H1 (cell line): Measurements from ENCODE around the gene MSL3B.

Experiments used
- CTCF ChIA-PET: fragments of 300-600 bp; sonication (Branson Sonifier 250); formaldehyde crosslinking; loops from one replicate; lab custom pipeline; 2021; ENCODE audit not compliant: partially characterized antibody; lab: Charles Lee
- POLR2A ChIA-PET: fragments of 300-600 bp; sonication (Branson Sonifier 250); formaldehyde crosslinking; loops from one replicate; lab custom pipeline; 2021; ENCODE audit warnings: inconsistent platforms; ENCODE audit not compliant: partially characterized antibody; lab: Charles Lee
- DNase-seq, 2 experiments: peaks; one replicate each; pipeline versions ENCODE4 v3.0.0 to v3.0.0-alpha.2; 2010 to 2022; ENCODE audit warnings: low spot score in 2 of 2, low read depth in 1 of 2, mixed read lengths in 1 of 2
- FAIRE-seq: peaks from 2 replicates; lab custom pipeline; 2011; peaks lifted over from hg19 to GRCh38; lab: Jason Lieb, UNC
- H2AFZ ChIP-seq: 2 replicates; pipeline ENCODE4 v1.8.1; 2012; ENCODE audit warnings: low read length, inconsistent platforms
- H2AK5ac ChIP-seq: 2 replicates; pipeline ENCODE4 v1.6.1; 2013; ENCODE audit warnings: low read depth, low read length
- H2BK120ac ChIP-seq: replicated peaks from 2 replicates; pipeline ENCODE3; 2013; ENCODE audit warnings: low read depth, low read length, inconsistent platforms
- H2BK12ac ChIP-seq: 2 replicates; pipeline ENCODE4 v1.6.1; 2013; ENCODE audit warnings: low read depth, low read length
- H2BK15ac ChIP-seq: 2 replicates; pipeline ENCODE4 v1.6.1; 2013; ENCODE audit warnings: low read length
- H2BK20ac ChIP-seq: 2 replicates; pipeline ENCODE4 v1.6.1; 2013; ENCODE audit warnings: low read length
- H2BK5ac ChIP-seq: 2 replicates; pipeline ENCODE4 v1.6.1; 2013; ENCODE audit warnings: low read depth, low read length
- H3K14ac ChIP-seq: 2 replicates; pipeline ENCODE4 v1.6.1; 2013; ENCODE audit warnings: inconsistent platforms; ENCODE audit not compliant: insufficient read length
- H3K18ac ChIP-seq: 2 replicates; pipeline ENCODE4 v1.6.1; 2013; ENCODE audit warnings: low read length; ENCODE audit errors: extremely low read depth
- H3K23ac ChIP-seq: 2 replicates; pipeline ENCODE4 v1.6.1; 2013; ENCODE audit warnings: inconsistent platforms; ENCODE audit not compliant: insufficient read length
- H3K23me2 ChIP-seq: 2 replicates; pipeline ENCODE4 v1.6.1; 2013; ENCODE audit warnings: low read depth, low read length
- H3K27ac ChIP-seq: 2 replicates; pipeline ENCODE4 v1.6.1; 2011; ENCODE audit warnings: low read depth, low read length, inconsistent platforms
- H3K27me3 ChIP-seq, 4 experiments: replicated peaks in 1 of 4; 1 replicate in 1 of 4; 2 replicates in 3 of 4; pipeline versions ENCODE4 v1.6.1 to v1.8.1; 2011 to 2013; ENCODE audit warnings: low read length in 3 of 4, mild to moderate bottlenecking in 3 of 4, inconsistent platforms in 2 of 4, mixed read lengths in 2 of 4, moderate library complexity in 1 of 4; ENCODE audit not compliant: control insufficient read depth in 3 of 4, insufficient read depth in 3 of 4; ENCODE audit errors: extremely low read depth in 1 of 4
- H3K36me3 ChIP-seq, 4 experiments: 2 replicates each; pipeline versions ENCODE4 v1.6.1 to v1.8.1; 2011 to 2013; ENCODE audit warnings: mild to moderate bottlenecking in 4 of 4, low read length in 3 of 4, moderate library complexity in 2 of 4, control low read depth in 1 of 4, inconsistent platforms in 1 of 4; ENCODE audit not compliant: insufficient read depth in 4 of 4, control insufficient read depth in 2 of 4
- H3K4ac ChIP-seq: replicated peaks from 2 replicates; pipeline ENCODE3; 2013; ENCODE audit warnings: low read length, low read depth, mixed read lengths, inconsistent platforms; ENCODE audit not compliant: insufficient read length
- H3K4me1 ChIP-seq, 4 experiments: replicated peaks in 1 of 4; 1 replicate in 1 of 4; 2 replicates in 3 of 4; pipeline versions ENCODE4 v1.6.1 to v1.8.1; 2011 to 2013; ENCODE audit warnings: low read length in 3 of 4, inconsistent platforms in 2 of 4, mixed read lengths in 1 of 4; ENCODE audit not compliant: insufficient read depth in 4 of 4, control insufficient read depth in 3 of 4
- H3K4me2 ChIP-seq, 2 experiments: 2 replicates each; pipeline versions ENCODE4 v1.6.1 to v1.8.1; 2011 to 2013; ENCODE audit warnings: low read depth in 2 of 2, low read length in 2 of 2, control low read depth in 1 of 2, inconsistent platforms in 1 of 2, mild to moderate bottlenecking in 1 of 2; ENCODE audit not compliant: insufficient read depth in 1 of 2
- H3K4me3 ChIP-seq, 4 experiments: fragments of 200-600, 300-600 bp in 1 of 4; sonication (generic), shearing (Covaris generic), sonication (Bioruptor Twin) in 1 of 4; 2 replicates each; pipeline versions ENCODE4 v1.5.1 to v1.8.1; 2011 to 2016; ENCODE audit warnings: low read length in 4 of 4, low read depth in 3 of 4, control low read depth in 2 of 4, inconsistent platforms in 2 of 4, mild to moderate bottlenecking in 2 of 4, mixed read lengths in 1 of 4, moderate library complexity in 1 of 4; ENCODE audit not compliant: insufficient read depth in 2 of 4; ENCODE audit errors: extremely low read depth in 1 of 4
- H3K56ac ChIP-seq: replicated peaks from 2 replicates; pipeline ENCODE3; 2013; ENCODE audit warnings: low read depth, mild to moderate bottlenecking, mixed read lengths, low read length, inconsistent platforms; ENCODE audit not compliant: insufficient read length
- H3K79me1 ChIP-seq: 2 replicates; pipeline ENCODE4 v1.6.1; 2013; ENCODE audit warnings: low read depth, low read length, control low read depth
- H3K79me2 ChIP-seq, 2 experiments: 2 replicates each; pipeline versions ENCODE4 v1.6.1 to v1.8.1; 2012 to 2013; ENCODE audit warnings: low read length in 2 of 2, mild to moderate bottlenecking in 2 of 2, inconsistent platforms in 1 of 2; ENCODE audit not compliant: insufficient read depth in 2 of 2, control insufficient read depth in 1 of 2
- H3K9ac ChIP-seq, 4 experiments: replicated peaks in 1 of 4; 1 replicate in 1 of 4; 2 replicates in 3 of 4; pipeline versions ENCODE4 v1.6.1 to v1.8.1; 2011 to 2013; ENCODE audit warnings: low read depth in 3 of 4, low read length in 3 of 4, control low read depth in 2 of 4, mild to moderate bottlenecking in 2 of 4, moderate library complexity in 2 of 4, inconsistent platforms in 1 of 4; ENCODE audit errors: extremely low read depth in 1 of 4
- H3K9me3 ChIP-seq, 2 experiments: 2 replicates each; pipeline versions ENCODE4 v1.6.1 to v1.8.1; 2012 to 2013; ENCODE audit warnings: mild to moderate bottlenecking in 2 of 2, moderate library complexity in 2 of 2, control low read depth in 1 of 2, inconsistent platforms in 1 of 2, low read depth in 1 of 2, low read length in 1 of 2, mixed read lengths in 1 of 2; ENCODE audit not compliant: insufficient read depth in 2 of 2
- H4K20me1 ChIP-seq, 2 experiments: replicated peaks in 1 of 2; 2 replicates each; pipeline versions ENCODE3 to v1.8.1; 2011 to 2013; ENCODE audit warnings: inconsistent platforms in 2 of 2, low read length in 2 of 2, mild to moderate bottlenecking in 1 of 2; ENCODE audit not compliant: insufficient read depth in 2 of 2, control insufficient read depth in 1 of 2
- H4K5ac ChIP-seq: 2 replicates; pipeline ENCODE4 v1.6.1; 2013; ENCODE audit warnings: low read length, low read depth, mixed read lengths, inconsistent platforms; ENCODE audit not compliant: insufficient read length
- H4K8ac ChIP-seq: 2 replicates; pipeline ENCODE4 v1.8.0; 2013; ENCODE audit warnings: mild to moderate bottlenecking, moderate library complexity, low read length, inconsistent platforms; ENCODE audit not compliant: insufficient read depth; ENCODE audit errors: extremely low read depth
- H4K91ac ChIP-seq: replicated peaks from 2 replicates; pipeline ENCODE3; 2013; ENCODE audit warnings: low read length, mixed read lengths, inconsistent platforms; ENCODE audit not compliant: insufficient read length
- CHD1 ChIP-seq: IDR thresholded peaks from 2 replicates; pipeline ENCODE4 v1.6.1; 2012; ENCODE audit warnings: low read depth, low read length, improper control_type of control experiment
- GABPA ChIP-seq: IDR thresholded peaks from 2 replicates; pipeline ENCODE4 v1.6.1; 2011; ENCODE audit warnings: mild to moderate bottlenecking, low read length, moderate library complexity, borderline replicate concordance; ENCODE audit not compliant: insufficient read depth
- JUN ChIP-seq: IDR thresholded peaks from 2 replicates; pipeline ENCODE4 v1.6.1; 2011; ENCODE audit warnings: low read depth, mild to moderate bottlenecking, improper control_type of control experiment, low read length
- KDM4A ChIP-seq: IDR thresholded peaks from one replicate; pipeline ENCODE4 v1.7.1; 2012; ENCODE audit warnings: low read depth, mild to moderate bottlenecking, moderate library complexity, low read length, inconsistent platforms; ENCODE audit not compliant: severe bottlenecking
- SRF ChIP-seq: IDR thresholded peaks from 2 replicates; pipeline ENCODE4 v1.6.1; 2011; ENCODE audit warnings: mild to moderate bottlenecking, low read depth, low read length, moderate library complexity
- WGBS, 2 experiments: shearing (Covaris generic) in 1 of 2; methylation state at CpG; one replicate each; pipeline versions ENCODE4 v1.1.6 to v1.1.7; 2013 to 2015; ENCODE audit warnings: low lambda C conversion rate in 2 of 2, mixed read lengths in 2 of 2, inconsistent platforms in 1 of 2, low coverage in 1 of 2, missing lambda C conversion rate in 1 of 2; ENCODE audit not compliant: insufficient replicate concordance in 2 of 2, insufficient coverage in 1 of 2, insufficient read length in 1 of 2; ENCODE audit errors: extremely low coverage in 1 of 2, missing lambda C conversion rate in 1 of 2; 5-methylcytosine and 5-hydroxymethylcytosine counted together
- TF ChIP-seq, protein P1 (sequence below): IDR thresholded peaks from 2 replicates; pipeline ENCODE4 v1.6.1; 2012; ENCODE audit warnings: inconsistent platforms

MSL3B gene

DNA sequence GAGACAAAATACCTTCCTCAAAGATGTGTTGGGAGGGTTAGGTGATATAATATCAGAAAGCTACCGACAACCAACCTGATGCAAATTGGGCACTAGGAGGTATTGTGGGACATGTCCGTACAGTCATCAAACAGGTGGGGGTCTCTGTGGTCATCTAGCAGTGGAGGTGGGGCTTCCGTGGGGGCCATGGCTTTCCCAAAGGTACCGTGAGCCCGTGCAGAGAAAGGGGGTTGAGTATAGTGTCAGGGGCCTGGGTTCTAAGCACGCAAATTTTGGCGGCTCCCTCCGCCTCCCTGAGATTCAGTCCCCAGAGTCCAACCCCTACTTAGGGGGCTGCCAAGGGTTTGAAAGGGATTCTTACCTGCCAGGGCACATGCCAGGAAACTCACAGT is 46.5 kb downstream of the MSL3B start:
- H3K27ac ChIP-seq, result no peak overlapping the region
- H2AFZ ChIP-seq, result no peak overlapping the region
- H3K18ac ChIP-seq, result no peak overlapping the region
- no peaks in the 10 kb centered on the region for H4K20me1 ChIP-seq
- H3K4me1 ChIP-seq, result no peaks in the 10 kb centered on the region
- ChIA-PET POLR2A (no interaction called here), CTCF (interaction anchor here (2.0 kb wide), 1 partner anchor 373 kb away, joined by 6 read pairs; no protein-coding TSS in a partner anchor)
- H3K4me3 ChIP-seq, result no peak overlapping the region
- no peak overlapping the region for H2AK5ac ChIP-seq
- no peak overlapping the region for H3K9ac ChIP-seq
- no peaks in the 10 kb centered on the region for H3K23me2 ChIP-seq
- H3K4me2 ChIP-seq, result no peak overlapping the region
- H3K14ac ChIP-seq, result no peak overlapping the region
- no peak overlapping the region for H2BK20ac ChIP-seq
- no peak overlapping the region for H2BK12ac ChIP-seq
- H2BK15ac ChIP-seq, result no peak overlapping the region
- DNase-seq, result no peak
- no peak overlapping the region for H3K4ac ChIP-seq
- 95% methylated on average over 8 of the region's 8 CpGs; no CpG with 5 or more reads in 1 of the 2 experiments for WGBS, 2 experiments
- no peaks in the 10 kb centered on the region for H3K27me3 ChIP-seq
- H3K36me3 ChIP-seq, result no peaks in the 10 kb centered on the region
- H2BK5ac ChIP-seq, result no peak overlapping the region
- no peak overlapping the region for H3K23ac ChIP-seq
- no peaks in the 10 kb centered on the region for H3K79me2 ChIP-seq
- TF ChIP-seq GABPA, result no peak
- TF ChIP-seq, protein P1, sequence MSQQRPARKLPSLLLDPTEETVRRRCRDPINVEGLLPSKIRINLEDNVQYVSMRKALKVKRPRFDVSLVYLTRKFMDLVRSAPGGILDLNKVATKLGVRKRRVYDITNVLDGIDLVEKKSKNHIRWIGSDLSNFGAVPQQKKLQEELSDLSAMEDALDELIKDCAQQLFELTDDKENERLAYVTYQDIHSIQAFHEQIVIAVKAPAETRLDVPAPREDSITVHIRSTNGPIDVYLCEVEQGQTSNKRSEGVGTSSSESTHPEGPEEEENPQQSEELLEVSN, result no peak
- TF ChIP-seq CHD1, result no peak
- TF ChIP-seq SRF, result no peak
- no peak for TF ChIP-seq JUN
- TF ChIP-seq KDM4A, result no peak
- TF ChIP-seq, all 59 proteins: peak for 0
- FAIRE-seq, result no peak
- no peaks in the 10 kb centered on the region for H3K9me3 ChIP-seq
- no peaks in the 10 kb centered on the region for H3K79me1 ChIP-seq
- no peak overlapping the region for H4K5ac ChIP-seq
- H3K56ac ChIP-seq, result no peak overlapping the region
- no peak overlapping the region for H4K91ac ChIP-seq
- H4K8ac ChIP-seq, result no peak overlapping the region
- H2BK120ac ChIP-seq, result no peak overlapping the region
